ENCODE results near the gene GALNT17. TPM values are rescaled to one million over a fixed set of nuclear protein-coding genes. Genes with fewer than 3 reads are reported as not detected.
A peak's percentile ranks its signal among the peaks of the same experiment; 100 is the strongest.

Gene GALNT17
- total RNA-seq, 3 donors from 2014 or later, result 0.69 to 17.3 (median 1.6) TPM

DNA sequence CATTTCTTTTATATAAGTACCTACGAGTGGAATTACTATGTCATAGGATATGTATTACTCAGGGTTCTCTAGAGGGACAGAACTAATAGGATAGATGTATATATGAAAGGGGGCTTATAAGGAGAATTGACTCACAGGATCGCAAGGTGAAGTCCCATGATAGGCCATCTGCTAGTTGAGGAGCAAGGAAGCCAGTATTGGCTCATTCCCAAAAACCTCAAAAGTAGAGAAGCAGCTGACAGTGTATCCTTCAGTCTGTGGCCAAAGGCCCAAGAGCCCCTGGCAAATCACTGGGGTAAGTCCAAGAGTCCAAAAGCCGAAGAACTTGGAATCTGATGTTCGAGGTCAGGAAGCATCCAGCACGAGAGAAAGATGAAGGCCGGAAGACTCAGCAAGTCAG lies 59.8 kb downstream of the GALNT17 start:
- H3K9me3 ChIP-seq, result peaks cover 57% of the 10 kb centered on the region
- TF ChIP-seq, protein P1, sequence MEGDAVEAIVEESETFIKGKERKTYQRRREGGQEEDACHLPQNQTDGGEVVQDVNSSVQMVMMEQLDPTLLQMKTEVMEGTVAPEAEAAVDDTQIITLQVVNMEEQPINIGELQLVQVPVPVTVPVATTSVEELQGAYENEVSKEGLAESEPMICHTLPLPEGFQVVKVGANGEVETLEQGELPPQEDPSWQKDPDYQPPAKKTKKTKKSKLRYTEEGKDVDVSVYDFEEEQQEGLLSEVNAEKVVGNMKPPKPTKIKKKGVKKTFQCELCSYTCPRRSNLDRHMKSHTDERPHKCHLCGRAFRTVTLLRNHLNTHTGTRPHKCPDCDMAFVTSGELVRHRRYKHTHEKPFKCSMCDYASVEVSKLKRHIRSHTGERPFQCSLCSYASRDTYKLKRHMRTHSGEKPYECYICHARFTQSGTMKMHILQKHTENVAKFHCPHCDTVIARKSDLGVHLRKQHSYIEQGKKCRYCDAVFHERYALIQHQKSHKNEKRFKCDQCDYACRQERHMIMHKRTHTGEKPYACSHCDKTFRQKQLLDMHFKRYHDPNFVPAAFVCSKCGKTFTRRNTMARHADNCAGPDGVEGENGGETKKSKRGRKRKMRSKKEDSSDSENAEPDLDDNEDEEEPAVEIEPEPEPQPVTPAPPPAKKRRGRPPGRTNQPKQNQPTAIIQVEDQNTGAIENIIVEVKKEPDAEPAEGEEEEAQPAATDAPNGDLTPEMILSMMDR (IDR thresholded peaks at IDR 0.05), result no peak
- ATAC-seq, result no peak
- H3K36me3 ChIP-seq (ENCODE audit: low read depth), result no peaks in the 10 kb centered on the region
- no peak for DNase-seq
- H3K4me3 ChIP-seq, result no peak overlapping the region
- no peaks in the 10 kb centered on the region for H3K4me1 ChIP-seq (ENCODE audit: low read depth)
- intact Hi-C loops (cut with DNase I, micrococcal nuclease), result no loop called here

GRCh38 chr7:71193099-71193810 lies 61.3 kb downstream of the GALNT17 start:
- H3K9me3 ChIP-seq, result peaks cover 56% of the 10 kb centered on the region
- no peak for DNase-seq
- H3K4me3 ChIP-seq, result no peak overlapping the region
- ATAC-seq, result no peak
- intact Hi-C loops (cut with DNase I, micrococcal nuclease), result no loop called here
- no peaks in the 10 kb centered on the region for H3K36me3 ChIP-seq (ENCODE audit: low read depth)
- H3K4me1 ChIP-seq (ENCODE audit: low read depth), result no peaks in the 10 kb centered on the region
- TF ChIP-seq, protein P1 (IDR thresholded peaks at IDR 0.05), result no peak

GRCh38 chr7:71198391-71198790 lies 66.4 kb downstream of the GALNT17 start:
- intact Hi-C loops (cut with DNase I, micrococcal nuclease), result no loop called here
- H3K4me1 ChIP-seq (ENCODE audit: low read depth), result no peaks in the 10 kb centered on the region
- no peak for DNase-seq
- H3K36me3 ChIP-seq (ENCODE audit: low read depth), result no peaks in the 10 kb centered on the region
- no peak for ATAC-seq
- TF ChIP-seq, protein P1 (IDR thresholded peaks at IDR 0.05), result no peak
- H3K9me3 ChIP-seq, result peaks cover 47% of the 10 kb centered on the region
- no peak overlapping the region for H3K4me3 ChIP-seq

DNA sequence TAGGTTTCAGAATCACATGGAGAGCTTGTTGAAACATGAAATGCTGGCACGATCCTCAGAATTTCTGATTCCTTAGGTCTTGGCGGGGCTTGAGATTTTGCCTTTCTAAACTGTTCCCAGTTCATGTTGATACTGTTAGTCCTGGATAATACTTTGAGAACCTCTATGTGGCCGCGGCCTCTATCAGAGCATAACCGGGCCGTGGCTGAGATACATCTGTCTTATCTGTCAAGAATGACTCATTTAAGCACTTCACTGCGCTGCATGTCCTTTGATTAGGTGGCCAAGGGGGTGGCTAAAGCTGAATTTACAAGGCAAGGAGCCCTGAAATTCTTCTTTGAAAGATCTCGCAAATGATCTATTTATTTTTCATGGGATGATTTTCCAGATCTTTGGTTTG lies 66.9 kb downstream of the GALNT17 start:
- DNase-seq (peak in 1 of 3 donors; percentile 3), ATAC-seq (no peak)
- Histone ChIP-seq H3K4me3 (no peak overlapping the region), H3K4me1 (ENCODE audit: low read depth) (no peaks in the 10 kb centered on the region), H3K36me3 (ENCODE audit: low read depth) (no peaks in the 10 kb centered on the region), H3K9me3 (peaks cover 50% of the 10 kb centered on the region)
- TF ChIP-seq, protein P1 (IDR thresholded peaks at IDR 0.05), result no peak
- intact Hi-C loops (cut with DNase I, micrococcal nuclease), result no loop called here

GRCh38 chr7:71206184-71206583 lies 74.2 kb downstream of the GALNT17 start:
- no peak for ATAC-seq
- TF ChIP-seq, protein P1 (IDR thresholded peaks at IDR 0.05), result no peak
- peaks cover 64% of the 10 kb centered on the region for H3K9me3 ChIP-seq
- intact Hi-C loops (cut with DNase I, micrococcal nuclease), result no loop called here
- no peaks in the 10 kb centered on the region for H3K36me3 ChIP-seq (ENCODE audit: low read depth)
- DNase-seq, result no peak
- no peak overlapping the region for H3K4me3 ChIP-seq
- H3K4me1 ChIP-seq (ENCODE audit: low read depth), result no peaks in the 10 kb centered on the region
